Esophagus squamous epithelium (tissue), 5 donors: ENCODE measurements around the gene CYB5R4. TPM values are rescaled to one million over a fixed set of nuclear protein-coding genes. Genes with fewer than 3 reads are reported as not detected.
"Not testable (repeated sequence)": the region's sequence is repeated elsewhere in the genome, so short reads cannot be mapped to it uniquely, and the experiment has no call there.

Experiments used
- DNase-seq: peaks from one replicate; lab custom pipeline; 2025; lab: John Stamatoyannopoulos, UW
- H3K27ac ChIP-seq, 4 donors: fragments of 200-600 bp; sonication (generic); one replicate each; pipeline ENCODE4 v1.5.1; 2016 to 2019; ENCODE audit warnings: mild to moderate bottlenecking in 1 of 4
- H3K27me3 ChIP-seq, 4 donors: fragments of 200-600 bp; sonication (generic); 1 replicate in 3 of 4; 2 replicates in 1 of 4; pipeline versions ENCODE4 v1.5.1 to v1.6.0; 2017 to 2021; ENCODE audit warnings: antibody characterized with exemption in 1 of 4
- H3K36me3 ChIP-seq, 3 donors: fragments of 200-600 bp; sonication (generic); one replicate each; pipeline ENCODE4 v1.5.1; 2016 to 2019
- H3K4me1 ChIP-seq, 3 donors: fragments of 200-600 bp; sonication (generic); one replicate each; pipeline ENCODE4 v1.5.1; 2017 to 2019
- H3K4me3 ChIP-seq, 4 donors: fragments of 200-600 bp; sonication (generic); 1 replicate in 3 of 4; 2 replicates in 1 of 4; pipeline ENCODE4 v1.5.1; 2016 to 2019; ENCODE audit warnings: mild to moderate bottlenecking in 2 of 4, moderate library complexity in 1 of 4
- H3K9me3 ChIP-seq, 3 donors: fragments of 200-600 bp; sonication (generic); one replicate each; pipeline ENCODE4 v1.5.1; 2016 to 2019
- POLR2A ChIP-seq, 4 donors: fragments of 450-650 bp; IDR thresholded peaks; one replicate each; pipeline ENCODE4 v1.6.1; 2017; ENCODE audit warnings: antibody characterized with exemption in 4 of 4, mild to moderate bottlenecking in 4 of 4, moderate library complexity in 3 of 4
- WGBS, 2 donors: methylation state at CpG; one replicate each; pipeline ENCODE4 v1.1.5; 2018; 5-methylcytosine and 5-hydroxymethylcytosine counted together
- intact Hi-C: fragments of 100-400 bp; cut with DNase I; formaldehyde crosslinking; loops from one replicate; pipeline ENCODE4 v1.15.0; 2022
- total RNA-seq, 4 donors: library from RNA; depleted of rRNA; stranded (reverse); fragments of >200 nt; gene quantifications; one replicate each; pipeline ENCODE4 v1.1.0, GENCODE V29; 2016
- TF ChIP-seq, protein P1 (sequence below), 6 experiments: fragments of 450-650 bp in 4 of 6; fragments of 200-600 bp in 2 of 6; sonication (generic) in 2 of 6; IDR thresholded peaks; one replicate each; pipeline ENCODE4 v1.5.1; 2016 to 2019; ENCODE audit warnings: antibody characterized with exemption in 6 of 6, mild to moderate bottlenecking in 4 of 6, moderate library complexity in 4 of 6
- donor health status: DM: yes; HTN: yes; CAD: no.

The CYB5R4 gene
- total RNA-seq, 4 donors from 2014 or later: 9.2 to 32.7 (median 14.2) TPM

DNA sequence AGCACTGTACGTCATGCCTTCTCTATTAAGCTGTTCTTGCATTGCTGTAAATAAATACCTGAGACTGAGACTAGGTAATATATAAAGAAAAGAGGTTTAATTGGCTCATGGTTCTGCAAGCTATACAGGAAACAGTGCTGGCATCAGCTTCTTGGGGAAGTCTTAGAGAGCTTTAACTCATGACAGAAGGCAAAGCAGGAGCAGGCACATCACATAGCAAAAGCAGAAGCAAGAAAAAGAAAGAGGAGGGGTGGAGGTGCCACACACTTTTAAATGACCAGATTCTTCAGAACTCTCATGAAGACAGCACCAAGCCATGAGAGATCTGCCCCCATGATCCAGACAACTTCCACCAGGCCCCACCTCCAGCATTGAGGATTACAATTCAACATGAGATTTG, 30.1 kb downstream of the CYB5R4 start:
- WGBS, 2 donors: 77 to 93% methylated on average over 1 of the region's 1 CpG
- Histone ChIP-seq H3K27me3 (no peaks in the 10 kb centered on the region), H3K36me3 (no peaks in the 10 kb centered on the region), H3K4me1 (peaks cover 0 to 2% (median 0%) of the 10 kb centered on the region in 3 donors), H3K4me3 (no peak overlapping the region), H3K9me3 (no peaks in the 10 kb centered on the region), H3K27ac (no peak overlapping the region)
- intact Hi-C loops: no loop called here
- TF ChIP-seq, protein P1, sequence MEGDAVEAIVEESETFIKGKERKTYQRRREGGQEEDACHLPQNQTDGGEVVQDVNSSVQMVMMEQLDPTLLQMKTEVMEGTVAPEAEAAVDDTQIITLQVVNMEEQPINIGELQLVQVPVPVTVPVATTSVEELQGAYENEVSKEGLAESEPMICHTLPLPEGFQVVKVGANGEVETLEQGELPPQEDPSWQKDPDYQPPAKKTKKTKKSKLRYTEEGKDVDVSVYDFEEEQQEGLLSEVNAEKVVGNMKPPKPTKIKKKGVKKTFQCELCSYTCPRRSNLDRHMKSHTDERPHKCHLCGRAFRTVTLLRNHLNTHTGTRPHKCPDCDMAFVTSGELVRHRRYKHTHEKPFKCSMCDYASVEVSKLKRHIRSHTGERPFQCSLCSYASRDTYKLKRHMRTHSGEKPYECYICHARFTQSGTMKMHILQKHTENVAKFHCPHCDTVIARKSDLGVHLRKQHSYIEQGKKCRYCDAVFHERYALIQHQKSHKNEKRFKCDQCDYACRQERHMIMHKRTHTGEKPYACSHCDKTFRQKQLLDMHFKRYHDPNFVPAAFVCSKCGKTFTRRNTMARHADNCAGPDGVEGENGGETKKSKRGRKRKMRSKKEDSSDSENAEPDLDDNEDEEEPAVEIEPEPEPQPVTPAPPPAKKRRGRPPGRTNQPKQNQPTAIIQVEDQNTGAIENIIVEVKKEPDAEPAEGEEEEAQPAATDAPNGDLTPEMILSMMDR (IDR thresholded peaks at IDR 0.05): no peak
- TF ChIP-seq POLR2A (IDR thresholded peaks at IDR 0.05): no peak
- no peak for DNase-seq

GRCh38 chr6:83890520-83890919, 31.0 kb downstream of the CYB5R4 start:
- H3K36me3 ChIP-seq: no peaks in the 10 kb centered on the region
- WGBS, 2 donors: 83 to 89% methylated on average over 4 of the region's 4 CpGs
- no peak overlapping the region for H3K27ac ChIP-seq
- H3K4me1 ChIP-seq: no peaks in the 10 kb centered on the region
- intact Hi-C loops: no loop called here
- DNase-seq: no peak
- H3K9me3 ChIP-seq: no peaks in the 10 kb centered on the region
- H3K4me3 ChIP-seq: no peak overlapping the region
- no peaks in the 10 kb centered on the region for H3K27me3 ChIP-seq
- no peak for TF ChIP-seq POLR2A (IDR thresholded peaks at IDR 0.05)
- TF ChIP-seq, protein P1 (IDR thresholded peaks at IDR 0.05): no peak

GRCh38 chr6:83891586-83891985, 32.1 kb downstream of the CYB5R4 start:
- Histone ChIP-seq H3K27me3 (no peaks in the 10 kb centered on the region), H3K4me1 (no peaks in the 10 kb centered on the region), H3K9me3 (no peaks in the 10 kb centered on the region), H3K4me3 (no peak overlapping the region), H3K27ac (no peak overlapping the region), H3K36me3 (no peaks in the 10 kb centered on the region)
- intact Hi-C loops: no loop called here
- no peak for DNase-seq
- WGBS, 2 donors: 90 to 92% methylated on average over 4 of the region's 4 CpGs
- TF ChIP-seq, protein P1 (IDR thresholded peaks at IDR 0.05): no peak
- no peak for TF ChIP-seq POLR2A (IDR thresholded peaks at IDR 0.05)

- H3K27me3 ChIP-seq: no peaks in the 10 kb centered on the region
- H3K27ac ChIP-seq: no peak overlapping the region
- no peak overlapping the region for H3K4me3 ChIP-seq
- TF ChIP-seq, protein P1 (IDR thresholded peaks at IDR 0.05): no peak
- TF ChIP-seq POLR2A (IDR thresholded peaks at IDR 0.05): no peak
- no peak for DNase-seq
- no peaks in the 10 kb centered on the region for H3K4me1 ChIP-seq
- H3K36me3 ChIP-seq: no peaks in the 10 kb centered on the region
- H3K9me3 ChIP-seq: peaks cover 0 to 6% (median 0%) of the 10 kb centered on the region in 3 donors
- intact Hi-C loops: no loop called here
- WGBS, 2 donors: 95 to 100% methylated on average over 1 of the region's 1 CpG
Measured at GRCh38 chr6:83893024-83893423, 33.5 kb downstream of the CYB5R4 start.

DNA sequence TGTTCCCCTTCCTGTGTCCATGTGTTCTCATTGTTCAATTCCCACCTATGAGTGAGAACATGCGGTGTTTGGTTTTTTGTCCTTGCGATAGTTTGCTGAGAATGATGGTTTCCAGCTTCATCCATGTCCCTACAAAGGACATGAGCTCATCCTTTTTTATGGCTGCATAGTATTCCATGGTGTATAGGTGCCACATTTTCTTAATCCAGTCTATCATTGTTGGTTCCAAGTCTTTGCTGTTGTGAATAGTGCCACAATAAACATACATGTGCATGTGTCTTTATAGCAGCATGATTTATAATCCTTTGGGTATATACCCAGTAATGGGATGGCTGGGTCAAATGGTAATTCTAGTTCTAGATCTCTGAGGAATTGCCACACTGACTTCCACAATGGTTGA, 37.6 kb downstream of the CYB5R4 start:
- H3K9me3 ChIP-seq, H3K4me1 ChIP-seq, H3K36me3 ChIP-seq, DNase-seq, H3K4me3 ChIP-seq, H3K27me3 ChIP-seq, H3K27ac ChIP-seq, intact Hi-C loops: not testable (repeated sequence)
- WGBS, 2 donors: 89 to 100% methylated on average over 2 of the region's 2 CpGs

DNA sequence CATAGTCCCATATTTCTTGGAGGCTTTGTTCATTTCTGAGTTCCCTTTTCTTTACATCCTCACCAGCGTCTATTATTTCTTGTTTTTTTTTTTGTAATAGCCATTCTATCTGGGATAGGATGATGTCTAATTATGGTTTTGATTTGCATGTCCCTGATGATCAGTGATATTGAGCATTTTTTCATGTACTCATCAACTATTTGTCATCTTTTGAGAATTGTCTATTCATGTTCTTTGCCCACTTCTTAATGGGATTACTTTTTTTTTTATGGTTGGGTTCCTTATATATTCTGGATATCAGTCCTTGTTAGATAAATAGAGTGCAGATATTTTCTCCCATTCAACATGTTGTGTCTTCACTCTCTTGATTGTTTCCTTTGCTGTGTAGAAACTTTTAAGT, 42.1 kb downstream of the CYB5R4 start:
- DNase-seq: no peak
- intact Hi-C loops: no loop called here
- H3K27ac ChIP-seq: no peak overlapping the region
- TF ChIP-seq, protein P1 (IDR thresholded peaks at IDR 0.05): no peak
- no peak for TF ChIP-seq POLR2A (IDR thresholded peaks at IDR 0.05)
- no peak overlapping the region for H3K4me3 ChIP-seq
- H3K9me3 ChIP-seq: peaks cover 0 to 6% (median 0%) of the 10 kb centered on the region in 3 donors
- no peaks in the 10 kb centered on the region for H3K27me3 ChIP-seq
- no peaks in the 10 kb centered on the region for H3K36me3 ChIP-seq
- H3K4me1 ChIP-seq: no peaks in the 10 kb centered on the region
- 67 to 95% methylated on average over 1 of the region's 1 CpG for WGBS, 2 donors
